Suprapubic skin (tissue), 4 donors: ENCODE data around the gene ALDH1A1.

Experiments used
- POLR2A ChIP-seq, 2 donors: fragments of 450-650 bp; IDR thresholded peaks; one replicate each; pipeline ENCODE4 v1.6.1; 2017; ENCODE audit warnings: antibody characterized with exemption in 2 of 2, mild to moderate bottlenecking in 2 of 2, moderate library complexity in 2 of 2
- POLR2AphosphoS5 ChIP-seq, 3 donors: sonication (generic); formaldehyde crosslinking; IDR thresholded peaks; one replicate each; pipeline ENCODE4 v1.6.1; 2017; ENCODE audit warnings: antibody characterized with exemption in 3 of 3

DNA sequence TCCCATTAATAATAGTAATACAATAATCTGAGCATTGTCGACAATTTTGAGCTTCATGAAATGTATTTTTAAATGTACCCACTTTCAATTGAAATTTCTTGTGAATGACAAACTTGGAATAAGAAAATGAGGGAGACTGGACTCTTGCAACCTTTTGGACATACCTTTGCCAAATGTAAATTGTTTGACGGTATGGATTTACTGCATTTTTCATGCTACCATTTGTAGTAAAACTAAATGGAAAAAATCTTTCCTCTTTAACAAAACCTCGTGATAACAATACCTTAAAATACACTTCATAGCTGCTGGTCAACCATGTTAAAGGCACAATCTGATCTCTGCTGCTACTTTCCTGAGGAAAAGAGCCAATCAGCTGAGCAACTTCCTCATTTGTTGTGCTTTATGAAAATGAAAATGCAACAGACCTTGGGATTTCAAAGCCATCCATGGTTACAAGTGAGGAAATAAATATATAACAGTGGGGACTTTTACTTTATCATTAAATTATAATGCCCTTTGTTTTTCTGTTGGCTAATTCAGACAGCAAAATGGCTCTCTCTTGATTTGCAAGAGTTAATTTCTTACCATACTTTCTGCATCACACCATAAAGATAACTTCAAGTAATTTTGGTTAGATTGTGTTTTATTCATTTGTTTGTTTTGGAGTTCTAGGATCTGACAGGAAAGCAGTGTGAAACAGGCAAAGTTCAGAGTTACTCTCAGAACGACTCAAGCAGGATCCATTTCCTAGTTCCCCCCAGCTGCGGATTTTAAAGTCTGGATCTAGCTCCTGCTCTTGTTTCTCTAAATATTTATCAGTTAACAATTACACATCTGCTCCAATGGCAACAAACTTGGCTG lies 1.1 kb downstream of the ALDH1A1 start:
- TF ChIP-seq POLR2A (IDR thresholded peaks at IDR 0.05) (no peak), POLR2AphosphoS5 (IDR thresholded peaks at IDR 0.05) (no peak)
